ENCODE measurements around the gene DAGLA.

DAGLA gene

GRCh38 chr11:61679893-61680621 is at the start of gene DAGLA:
Gene DAGLA (plus strand): TSS chr11:61680391. CDS start chr11:61720156, 39,765 bp downstream.
- peak within 1 kb of the TSS; percentile 81 for H3K4me3 ChIP-seq
- no peak for DNase-seq (ENCODE audit: low spot score)
- H3K27ac ChIP-seq = peak within 1 kb of the TSS in 1 of 2 donors; percentile 50
- TF ChIP-seq CTCF (IDR thresholded peaks at IDR 0.05) = peak; percentile 87

GRCh38 chr11:61632096-61632495 is 48.1 kb upstream of the DAGLA start:
- DNase-seq (ENCODE audit: low spot score) = no peak
- no peak overlapping the region for H3K4me3 ChIP-seq
- no peak overlapping the region for H3K27ac ChIP-seq
- TF ChIP-seq CTCF (IDR thresholded peaks at IDR 0.05) = no peak

GRCh38 chr11:61635304-61635703 is 44.9 kb upstream of the DAGLA start:
- Histone ChIP-seq H3K27ac (no peak overlapping the region), H3K4me3 (no peak overlapping the region)
- TF ChIP-seq CTCF (IDR thresholded peaks at IDR 0.05) = no peak
- DNase-seq (ENCODE audit: low spot score) = no peak

GRCh38 chr11:61635787-61636186 is 44.4 kb upstream of the DAGLA start:
- Histone ChIP-seq H3K27ac (no peak overlapping the region), H3K4me3 (no peak overlapping the region)
- no peak for TF ChIP-seq CTCF (IDR thresholded peaks at IDR 0.05)
- DNase-seq (ENCODE audit: low spot score) = no peak

GRCh38 chr11:61636676-61637075 is 43.5 kb upstream of the DAGLA start:
- no peak for DNase-seq (ENCODE audit: low spot score)
- no peak for TF ChIP-seq CTCF (IDR thresholded peaks at IDR 0.05)
- Histone ChIP-seq H3K27ac (no peak overlapping the region), H3K4me3 (no peak overlapping the region)

GRCh38 chr11:61637277-61637676 is 42.9 kb upstream of the DAGLA start:
- DNase-seq (ENCODE audit: low spot score) = no peak
- Histone ChIP-seq H3K27ac (no peak overlapping the region), H3K4me3 (no peak overlapping the region)
- no peak for TF ChIP-seq CTCF (IDR thresholded peaks at IDR 0.05)

GRCh38 chr11:61639816-61640443 is 40.3 kb upstream of the DAGLA start:
- H3K4me3 ChIP-seq = no peak overlapping the region
- DNase-seq (ENCODE audit: low spot score) = no peak
- H3K27ac ChIP-seq = no peak overlapping the region
- no peak for TF ChIP-seq CTCF (IDR thresholded peaks at IDR 0.05)
